HG02642 (cell line): Measurements from ENCODE around the gene FMNL3.
"Not testable (repeated sequence)": the region's sequence is repeated elsewhere in the genome, so short reads cannot be mapped to it uniquely, and the experiment has no call there.

Experiments
- ATAC-seq: cut with Tn5 transposase; IDR thresholded peaks from one replicate; pipeline ENCODE4 v1.9.1; 2021; ENCODE audit warnings: mild to moderate bottlenecking; ENCODE audit not compliant: unreplicated experiment, poor library complexity

Gene FMNL3

GRCh38 chr12:49707128-49707811 lies at the start of gene FMNL3:
Gene FMNL3 (minus strand): TSS chr12:49707405. CDS start chr12:49707180, 225 bp downstream.
- ATAC-seq: peak; percentile 88

- no peak for ATAC-seq
These were observed 43.8 kb upstream of the FMNL3 start for GRCh38 chr12:49750996-49751393.

- peak; percentile 41 for ATAC-seq
These were observed 43.1 kb upstream of the FMNL3 start for GRCh38 chr12:49750027-49750995.

- ATAC-seq: no peak
These were observed 41.6 kb upstream of the FMNL3 start for GRCh38 chr12:49748800-49749199.

GRCh38 chr12:49748306-49748705 lies 41.1 kb upstream of the FMNL3 start:
- no peak for ATAC-seq

- no peak for ATAC-seq
These were observed 37.2 kb upstream of the FMNL3 start for GRCh38 chr12:49744363-49744885.

- peak; percentile 57 for ATAC-seq
These were observed 34.8 kb upstream of the FMNL3 start for GRCh38 chr12:49741882-49742620.

- peak; percentile 96 for ATAC-seq
These were observed 34.0 kb upstream of the FMNL3 start, which contains the start of gene TMBIM6 for GRCh38 chr12:49740930-49741881. Gene TMBIM6 (plus strand): TSS chr12:49741557. CDS start chr12:49752494, 10,937 bp downstream.

- ATAC-seq: not testable (repeated sequence)
These were observed 33.1 kb upstream of the FMNL3 start for GRCh38 chr12:49740277-49740676.

- not testable (repeated sequence) for ATAC-seq
These were observed 31.5 kb upstream of the FMNL3 start for GRCh38 chr12:49738721-49739120.

- ATAC-seq: not testable (repeated sequence)
These were observed 27.7 kb upstream of the FMNL3 start for GRCh38 chr12:49734900-49735299.

GRCh38 chr12:49733219-49734017 lies 26.2 kb upstream of the FMNL3 start:
- ATAC-seq: no peak

GRCh38 chr12:49730568-49731101 lies 23.4 kb upstream of the FMNL3 start:
- ATAC-seq: no peak

- no peak for ATAC-seq
These were observed 22.8 kb upstream of the FMNL3 start for GRCh38 chr12:49730050-49730449.

- no peak for ATAC-seq
These were observed 21.2 kb upstream of the FMNL3 start for GRCh38 chr12:49728446-49728845.

- not testable (repeated sequence) for ATAC-seq
These were observed 14.2 kb upstream of the FMNL3 start for GRCh38 chr12:49721355-49721754.

- no peak for ATAC-seq
These were observed 13.0 kb upstream of the FMNL3 start for GRCh38 chr12:49720214-49720613.

GRCh38 chr12:49717800-49718199 lies 10.6 kb upstream of the FMNL3 start:
- ATAC-seq: not testable (repeated sequence)
